GM12878 (cell line): Measurements from ENCODE around the gene TKFC. TPM values are rescaled to one million over a fixed set of nuclear protein-coding genes. Genes with fewer than 3 reads are reported as not detected.

Source experiments
- ATAC-seq: fragments of 200-7000 bp; cut with Tn5 transposase; 3 replicates; pipeline ENCODE4 v1.9.1; 2020; ENCODE audit warnings: mild to moderate bottlenecking, moderate library complexity
- BruUV-seq: library from RNA; stranded (reverse); fragments of 400-500 nt; replicated peaks from 2 replicates; lab custom pipeline; 2021; lab: Mats Ljungman, UMichigan
- CTCF ChIA-PET: fragments of 300-600 bp; sonication (Branson Sonifier 250); formaldehyde crosslinking; extraction: SDS; loops from one replicate; lab custom pipeline; 2021; ENCODE audit warnings: inconsistent platforms; lab: Yijun Ruan, JAX
- POLR2A ChIA-PET: fragments of 350-600 bp; formaldehyde crosslinking; extraction: SDS; loops from one replicate; lab custom pipeline; 2021; ENCODE audit warnings: inconsistent platforms; lab: Charles Lee
- RAD21 ChIA-PET: fragments of 300-600 bp; sonication (Branson Sonifier 250); formaldehyde crosslinking; loops from one replicate; lab custom pipeline; 2023; ENCODE audit warnings: antibody characterized with exemption; ENCODE audit not compliant: unreplicated experiment; lab: Charles Lee
- SMC1A ChIA-PET: fragments of 300-600 bp; sonication (Branson Sonifier 250); formaldehyde crosslinking; loops from one replicate; lab custom pipeline; 2023; ENCODE audit not compliant: unreplicated experiment, uncharacterized antibody; lab: Charles Lee
- DNase-seq: peaks from one replicate; pipeline ENCODE4 v3.0.0-alpha.2; 2011; ENCODE audit warnings: low read depth, low spot score
- FAIRE-seq: peaks from 3 replicates; lab custom pipeline; 2011; peaks lifted over from hg19 to GRCh38; lab: Jason Lieb, UNC
- H2AFZ ChIP-seq: 2 replicates; pipeline ENCODE4 v1.6.0; 2011; ENCODE audit warnings: low read depth, low read length, control low read depth; ENCODE audit not compliant: control insufficient read depth
- H3K27ac ChIP-seq: 2 replicates; pipeline ENCODE4 v1.5.1; 2011; ENCODE audit warnings: control low read depth; ENCODE audit not compliant: control insufficient read depth, insufficient read depth
- H3K27me3 ChIP-seq, 2 experiments: replicated peaks in 1 of 2; 2 replicates each; pipeline versions ENCODE4 v1.6.0 to v1.6.1; 2011; ENCODE audit warnings: low read length in 1 of 2; ENCODE audit not compliant: control insufficient read depth in 2 of 2, insufficient read depth in 2 of 2
- H3K36me3 ChIP-seq, 2 experiments: 2 replicates each; pipeline ENCODE4 v1.5.1; 2011; ENCODE audit warnings: low read length in 1 of 2; ENCODE audit not compliant: control insufficient read depth in 2 of 2, insufficient read depth in 2 of 2
- H3K4me1 ChIP-seq: 2 replicates; pipeline ENCODE4 v1.6.1; 2011; ENCODE audit warnings: mild to moderate bottlenecking, low read length, moderate library complexity, mixed read lengths; ENCODE audit not compliant: control insufficient read depth, insufficient read depth
- H3K4me2 ChIP-seq: 2 replicates; pipeline ENCODE4 v1.6.0; 2011; ENCODE audit warnings: control low read depth; ENCODE audit not compliant: control insufficient read depth, insufficient read depth
- H3K4me3 ChIP-seq: fragments of 200-600 bp; sonication (generic); 2 replicates; pipeline ENCODE4 v1.5.1; 2016
- H3K79me2 ChIP-seq: 2 replicates; pipeline ENCODE4 v1.6.0; 2011; ENCODE audit warnings: low read length; ENCODE audit not compliant: control insufficient read depth, insufficient read depth
- H3K9ac ChIP-seq: 2 replicates; pipeline ENCODE4 v1.8.0; 2011; ENCODE audit warnings: low read length, control low read depth, mixed read lengths; ENCODE audit not compliant: control insufficient read depth, insufficient read depth
- H3K9me3 ChIP-seq: replicated peaks from 3 replicates; pipeline ENCODE4 v1.5.1; 2011; ENCODE audit warnings: mild to moderate bottlenecking, low read length; ENCODE audit not compliant: control insufficient read depth, insufficient read depth
- H4K20me1 ChIP-seq: 2 replicates; pipeline ENCODE4 v1.6.0; 2011; ENCODE audit not compliant: control insufficient read depth, insufficient read depth
- BCL11A ChIP-seq: IDR thresholded peaks from 2 replicates; pipeline ENCODE4 v1.6.1; 2011; ENCODE audit warnings: low read depth, low read length
- CHD1 ChIP-seq: IDR thresholded peaks from 2 replicates; pipeline ENCODE4 v1.6.1; 2012; ENCODE audit warnings: low read depth, low read length, improper control_type of control experiment
- DPF2 ChIP-seq: fragments of 450-650 bp; IDR thresholded peaks from 2 replicates; pipeline ENCODE4 v1.6.1; 2017; ENCODE audit warnings: mild to moderate bottlenecking
- HCFC1 ChIP-seq: fragments of 150-350 bp; IDR thresholded peaks from 2 replicates; pipeline ENCODE4 v1.6.1; 2014; ENCODE audit warnings: low read length
- NFIC ChIP-seq: IDR thresholded peaks from 2 replicates; pipeline ENCODE4 v1.6.1; 2012; ENCODE audit warnings: low read depth, mild to moderate bottlenecking, inconsistent platforms, low read length, moderate library complexity
- NR2F1 ChIP-seq: fragments of 450-650 bp; conservative IDR thresholded peaks from 2 replicates; pipeline ENCODE4 v1.6.1; 2017; ENCODE audit warnings: mild to moderate bottlenecking
- PAX8 ChIP-seq: fragments of 450-650 bp; IDR thresholded peaks from 2 replicates; pipeline ENCODE4 v1.6.1; 2017; ENCODE audit warnings: mild to moderate bottlenecking, moderate library complexity
- POLR2AphosphoS5 ChIP-seq: IDR thresholded peaks from 2 replicates; pipeline ENCODE4 v1.6.1; 2011; ENCODE audit warnings: mild to moderate bottlenecking, low read length, inconsistent platforms
- SP1 ChIP-seq: IDR thresholded peaks from one replicate; pipeline ENCODE4 v1.6.1; 2011; ENCODE audit warnings: low read depth, low read length
- STAT3 ChIP-seq: IDR thresholded peaks from 2 replicates; pipeline ENCODE4 v1.6.1; 2011; ENCODE audit warnings: low read depth, low read length, improper control_type of control experiment
- TCF12 ChIP-seq: IDR thresholded peaks from 2 replicates; pipeline ENCODE4 v1.6.1; 2011; ENCODE audit warnings: low read depth, mild to moderate bottlenecking, low read length
- ZNF207 ChIP-seq: fragments of 450-650 bp; IDR thresholded peaks from 2 replicates; pipeline ENCODE4 v1.6.1; 2014; ENCODE audit warnings: antibody characterized with exemption, mild to moderate bottlenecking, borderline replicate concordance
- WGBS: methylation state at CpG from one replicate; pipeline ENCODE4 v1.1.6; 2016; ENCODE audit warnings: low lambda C conversion rate; ENCODE audit not compliant: insufficient replicate concordance, insufficient coverage; ENCODE audit errors: missing lambda C conversion rate; 5-methylcytosine and 5-hydroxymethylcytosine counted together
- in situ Hi-C: fragments of 300-500 bp; cut with MboI; formaldehyde crosslinking; loops from 9 replicates; pipeline ENCODE4 v1.14.3; 2018; ENCODE audit warnings: mixed read lengths
- intact Hi-C: fragments of 100-400 bp; cut with micrococcal nuclease; formaldehyde crosslinking; loops from one replicate; pipeline ENCODE4 v1.14.2; 2022; ENCODE audit not compliant: unreplicated experiment
- polyA plus RNA-seq, 11 experiments: library from polyadenylated mRNA; depleted of rRNA in 4 of 11; unstranded in 6 of 11; stranded (reverse) in 5 of 11; fragments of >200 nt; fragmentation: Nextera tagmentation in 4 of 11; fragmentation: Illumina TruSeq in 1 of 11; extraction: Ambion mirVana in 4 of 11; extraction: Trizol in 1 of 11; gene quantifications; 1 replicate in 1 of 11; 2 replicates in 10 of 11; pipeline versions ENCODE4 v1.2.1 to v1.2.3, GENCODE V29; 2011 to 2016; ENCODE audit warnings: inconsistent platforms in 2 of 11, missing spikeins in 2 of 11, low read depth in 1 of 11
- total RNA-seq, 4 experiments: library from RNA; depleted of rRNA in 3 of 4; stranded (reverse); fragments of >200 nt in 3 of 4; fragmentation: Illumina TruSeq in 1 of 4; extraction: Trizol in 1 of 4; gene quantifications; 2 replicates each; pipeline versions ENCODE4 v1.2.1 to v1.2.3, GENCODE V29; 2013 to 2021
- TF ChIP-seq, protein P1 (sequence below): fragments of 450-650 bp; IDR thresholded peaks from 2 replicates; pipeline ENCODE4 v1.6.1; 2016; ENCODE audit warnings: mild to moderate bottlenecking

TKFC gene
- total and polyA plus RNA-seq, 10 of the 15 experiments (the other 5 are each of a cell fraction or from before 2014, with no cell fraction given) = 2.4 to 113 (median 59.0) TPM

DNA sequence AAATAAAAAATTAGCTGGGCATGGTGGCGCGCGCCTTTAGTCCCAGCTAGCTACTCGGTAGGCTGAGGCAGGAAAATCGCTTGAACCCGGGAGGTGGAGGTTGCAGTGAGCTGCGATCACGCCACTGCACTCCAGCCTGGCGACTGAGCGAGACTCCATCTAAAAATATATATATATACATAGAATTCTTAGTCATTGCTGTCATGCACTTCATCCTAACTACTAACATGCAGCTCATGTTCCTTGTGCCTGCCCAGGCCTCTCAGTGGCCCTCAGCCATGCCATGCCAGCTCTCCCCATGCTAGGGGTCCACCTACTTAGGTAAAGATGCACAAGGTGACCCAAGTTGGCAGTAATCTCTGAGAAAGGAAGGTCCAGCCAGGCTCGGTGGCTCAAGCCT lies 25.5 kb downstream of the TKFC start:
- POLR2A ChIA-PET = interaction anchor here (0.6 to 8.7 kb wide), 9 partner anchors 10 to 607 kb away, joined by 3 to 111 read pairs (median 6); partner anchors contain the start of genes DDB1, TKFC, TMEM216 and VPS37C
- FAIRE-seq (no peak), DNase-seq (no peak), ATAC-seq (no peak)
- H3K9ac ChIP-seq = no peak overlapping the region
- in situ Hi-C loops = no loop called here
- no peaks in the 10 kb centered on the region for H4K20me1 ChIP-seq
- H3K4me3 ChIP-seq = peak overlapping the region; percentile 31; the same call in 1 of the 2 replicates
- CTCF ChIA-PET = interaction anchor here (1.9 to 23.9 kb wide), 4 partner anchors 10 to 34 kb away, joined by 6 to 387 read pairs (median 158); partner anchors contain the start of gene TMEM216
- intact Hi-C loops = no loop called here
- no peak for TF ChIP-seq CHD1
- TF ChIP-seq, protein P1, sequence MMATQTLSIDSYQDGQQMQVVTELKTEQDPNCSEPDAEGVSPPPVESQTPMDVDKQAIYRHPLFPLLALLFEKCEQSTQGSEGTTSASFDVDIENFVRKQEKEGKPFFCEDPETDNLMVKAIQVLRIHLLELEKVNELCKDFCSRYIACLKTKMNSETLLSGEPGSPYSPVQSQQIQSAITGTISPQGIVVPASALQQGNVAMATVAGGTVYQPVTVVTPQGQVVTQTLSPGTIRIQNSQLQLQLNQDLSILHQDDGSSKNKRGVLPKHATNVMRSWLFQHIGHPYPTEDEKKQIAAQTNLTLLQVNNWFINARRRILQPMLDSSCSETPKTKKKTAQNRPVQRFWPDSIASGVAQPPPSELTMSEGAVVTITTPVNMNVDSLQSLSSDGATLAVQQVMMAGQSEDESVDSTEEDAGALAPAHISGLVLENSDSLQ = no peak
- TF ChIP-seq HCFC1 = no peak
- TF ChIP-seq ZNF207 = no peak
- TF ChIP-seq NR2F1 = no peak
- TF ChIP-seq POLR2AphosphoS5 = no peak
- TF ChIP-seq PAX8 = no peak
- TF ChIP-seq DPF2 = no peak
- no peak for TF ChIP-seq BCL11A
- TF ChIP-seq SP1 = no peak
- no peak for TF ChIP-seq STAT3
- TF ChIP-seq TCF12 = no peak
- no peak for TF ChIP-seq NFIC
- RAD21 ChIA-PET = interaction anchor here (0.7 to 13.0 kb wide), 4 partner anchors 10 to 266 kb away, joined by 3 to 172 read pairs (median 57); partner anchors contain the start of genes DDB1 and TKFC
- H3K27ac ChIP-seq = peak overlapping the region; percentile 92
- no peaks in the 10 kb centered on the region for H3K27me3 ChIP-seq
- peaks cover 39% of the 10 kb centered on the region for H3K4me1 ChIP-seq
- peaks cover 51% of the 10 kb centered on the region for H3K79me2 ChIP-seq
- BruUV-seq = no TSS peak
- H3K4me2 ChIP-seq = peak overlapping the region; percentile 97
- H2AFZ ChIP-seq = no peak overlapping the region
- SMC1A ChIA-PET = interaction anchor here (0.8 to 12.8 kb wide), 4 partner anchors 12 to 375 kb away, joined by 3 to 243 read pairs (median 103); partner anchors contain the start of genes DDB1 and TKFC
- H3K9me3 ChIP-seq = no peaks in the 10 kb centered on the region
- 63% methylated on average over 11 of the region's 11 CpGs for WGBS
- H3K36me3 ChIP-seq = peaks cover 1 to 10% of the 10 kb centered on the region in 2 experiments; a peak in 3 of 4 replicates
